GM12892 (cell line): Measurements from ENCODE around the gene STN1.

Experiments
- POLR2A ChIP-seq: IDR thresholded peaks from 2 replicates; pipeline ENCODE4 v1.6.1; 2011; ENCODE audit warnings: low read depth, low read length, control low read depth
- POLR2AphosphoS5 ChIP-seq: IDR thresholded peaks from 2 replicates; pipeline ENCODE4 v1.6.1; 2011; ENCODE audit warnings: low read depth, low read length, control low read depth

DNA sequence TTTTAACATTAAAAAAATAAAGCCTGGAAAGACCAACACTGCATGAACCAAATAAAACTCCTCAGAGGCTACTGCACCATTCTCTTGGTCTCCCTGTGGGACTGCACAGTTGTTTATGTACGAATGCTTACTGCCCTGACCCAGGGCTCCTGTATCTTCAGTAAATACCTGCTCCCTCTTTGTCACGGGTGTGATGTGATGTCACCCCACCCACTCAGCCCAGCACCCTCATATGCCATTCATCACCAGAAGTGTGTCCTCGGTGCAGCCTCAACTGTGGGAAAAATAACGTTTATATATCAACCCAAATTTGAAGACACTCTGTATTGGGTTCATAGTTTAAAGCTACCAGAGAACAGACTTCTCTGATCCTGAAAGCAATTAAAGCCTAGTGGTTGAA lies 48.6 kb downstream of the STN1 start:
- TF ChIP-seq POLR2A = no peak
- TF ChIP-seq POLR2AphosphoS5 = no peak
